C4-2B (cell line): ENCODE results near the gene TLN1.

ENCODE experiments used
- CTCF ChIP-seq: fragments of 450-650 bp; conservative IDR thresholded peaks from 2 replicates; pipeline ENCODE4 v1.5.1; 2017; ENCODE audit warnings: mild to moderate bottlenecking
- ZFX ChIP-seq: fragments of 450-650 bp; IDR thresholded peaks from 2 replicates; pipeline ENCODE4 v1.6.1; 2017

DNA sequence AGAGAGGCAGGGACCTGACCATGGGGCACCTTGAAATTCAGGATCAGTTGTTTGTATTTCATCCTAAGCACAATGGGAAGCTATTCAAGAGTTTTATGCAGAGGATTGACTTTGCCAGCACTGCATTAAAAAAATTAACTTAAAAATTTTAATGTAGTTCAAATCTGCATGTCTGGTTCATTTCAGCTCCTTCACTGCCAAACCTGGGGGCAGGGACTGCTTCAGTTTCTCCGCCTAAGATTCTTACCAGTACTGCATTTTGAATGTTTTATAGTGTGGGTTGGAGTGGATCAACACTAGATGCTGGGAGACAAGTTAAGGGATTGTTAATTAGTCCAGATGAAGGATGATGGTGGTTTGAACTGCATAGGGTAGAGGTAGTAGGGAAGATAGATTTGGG is 37.8 kb upstream of the TLN1 start:
- TF ChIP-seq CTCF = no peak
- no peak for TF ChIP-seq ZFX
